ENCODE measurements around the gene MLPH. TPM values are rescaled to one million over a fixed set of nuclear protein-coding genes. Genes with fewer than 3 reads are reported as not detected.

MLPH gene
- total and polyA plus RNA-seq, 2 of the 13 experiments (the other 11 are each of a cell fraction or from before 2014, with no cell fraction given), result 0.12 TPM; not detected in 1

DNA sequence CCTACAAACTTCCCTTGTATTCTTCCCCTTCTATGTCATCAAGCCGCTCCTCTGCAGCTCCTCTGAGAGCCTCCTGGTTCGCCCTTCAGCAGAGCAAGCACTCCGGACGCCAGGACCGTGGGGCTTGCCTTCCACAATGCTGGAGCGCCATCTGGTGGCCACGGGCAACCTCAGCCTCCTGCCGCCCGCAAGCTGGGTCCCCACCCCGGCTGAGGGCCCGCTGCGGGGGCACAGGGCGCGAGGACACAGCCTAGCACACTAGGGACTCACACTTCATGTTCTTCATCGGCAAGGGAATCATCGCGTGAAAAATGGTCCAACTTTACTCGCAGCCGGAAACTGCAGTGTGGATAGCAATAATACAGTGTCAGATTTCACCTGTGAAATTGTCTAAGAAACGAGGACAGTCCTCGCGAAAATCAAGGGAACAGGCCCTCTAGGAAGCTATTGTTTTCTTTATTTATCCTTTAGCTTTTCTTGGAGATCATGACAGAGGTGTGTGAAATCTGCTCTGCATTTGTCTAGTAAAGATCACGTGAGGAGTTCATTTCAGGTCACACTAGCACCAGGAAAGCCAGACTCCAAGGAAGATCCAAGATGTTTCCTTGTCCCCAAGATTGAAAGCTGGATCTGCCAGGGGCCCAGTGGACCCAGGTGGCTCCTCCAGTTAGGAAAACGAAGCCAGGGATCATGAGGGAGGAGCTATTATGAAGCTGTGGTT is 85.1 kb downstream of the MLPH start:
- in situ Hi-C loops (cut with HindIII; ENCODE audit: extremely low pct_ligation_motif_present, low pct_unique_long_range_greater_than_20kb), result loop anchor here (5.0 kb wide), 2 partner anchors 60 to 415 kb away; no protein-coding TSS in a partner anchor
- H3K4me3 ChIP-seq (replicated peaks in 1 of 3; ENCODE audit: insufficient read depth in 1 of 3, low read depth in 2 of 3, low read length in 3 of 3), result no peak overlapping the region; a peak in 1 of 6 replicates
- DNase-seq (ENCODE audit: low spot score) (peak; percentile 84), FAIRE-seq (peak; percentile 90), ATAC-seq (peak; percentile 91)
- no peak overlapping the region for H3K9ac ChIP-seq (ENCODE audit: insufficient read depth, low read depth, low read length)
- H3K27me3 ChIP-seq (ENCODE audit: control insufficient read depth in 1 of 2, insufficient read depth in 2 of 2, low read length in 2 of 2), result peaks cover 0 to 13% of the 10 kb centered on the region in 2 experiments; a peak in 3 of 5 replicates
- H3K79me2 ChIP-seq (ENCODE audit: insufficient read depth, low read length), result no peaks in the 10 kb centered on the region
- ChIA-PET POLR2A (interaction anchor here (1.0 to 1.7 kb wide), 8 partner anchors 18 to 101 kb away, joined by 3 to 11 read pairs (median 4); partner anchors contain the start of gene RAB17), CTCF (ENCODE audit: low intra/inter-chr PET ratio, low total read pairs) (interaction anchor here (1.0 to 4.9 kb wide), 4 partner anchors 60 to 418 kb away, joined by 3 to 109 read pairs (median 17); no protein-coding TSS in a partner anchor)
- H3K27ac ChIP-seq (ENCODE audit: extremely low read length, insufficient read depth, low read length), result no peak overlapping the region
- no peaks in the 10 kb centered on the region for H4K20me1 ChIP-seq (ENCODE audit: insufficient read depth, low read length)
- H3K4me1 ChIP-seq (ENCODE audit: insufficient read depth, low read length), result peaks cover 19% of the 10 kb centered on the region
- no peaks in the 10 kb centered on the region for H3K9me3 ChIP-seq (ENCODE audit: low read length)
- intact Hi-C loops (cut with micrococcal nuclease; ENCODE audit: unreplicated experiment), result loop anchor here (1.0 to 2.0 kb wide), 5 partner anchors 60 to 418 kb away; no protein-coding TSS in a partner anchor
- no TSS peak for BruUV-seq (replicated peaks)
- H2AFZ ChIP-seq (ENCODE audit: low read length), result no peak overlapping the region
- peaks cover 3 to 10% of the 10 kb centered on the region in 2 experiments; a peak in 4 of 5 replicates for H3K36me3 ChIP-seq (replicated peaks in 1 of 2; ENCODE audit: control insufficient read depth in 1 of 2, insufficient read depth in 2 of 2, low read length in 2 of 2)
- WGBS (ENCODE audit: low lambda C conversion rate), result 18% methylated on average over 22 of the region's 24 CpGs
- H3K4me2 ChIP-seq (ENCODE audit: low read depth, low read length), result peak overlapping the region; percentile 30
- TF ChIP-seq ISL2 (CRISPR knock-in tag; IDR thresholded peaks at IDR 0.05) (peak; percentile 69; the same call in 1 of the 2 replicates), ZNF891 (CRISPR knock-in tag; IDR thresholded peaks at IDR 0.05) (no peak), IRX3 (CRISPR knock-in tag; IDR thresholded peaks at IDR 0.05; ENCODE audit: borderline replicate concordance, low read depth) (no peak), AGO2 (optimal IDR thresholded peaks at IDR 0.05; ENCODE audit: low read depth, low read length) (peak; percentile 60), HCFC1 (IDR thresholded peaks at IDR 0.05; ENCODE audit: low read depth, low read length) (no peak), BCL6 (CRISPR knock-in tag; IDR thresholded peaks at IDR 0.05) (peak; percentile 37; the same call in 1 of the 2 replicates), ELF1 (CRISPR knock-in tag; IDR thresholded peaks at IDR 0.05) (peak; percentile 44; the same call in 1 of the 2 replicates), RNF2 (conservative IDR thresholded peaks at IDR 0.05; ENCODE audit: low read depth) (0 out of 2 replicates have a peak, but pooled peaks have one; percentile 48), PCBP2 (optimal IDR thresholded peaks at IDR 0.05; ENCODE audit: low read depth, low read length, poor library complexity, severe bottlenecking) (no peak), ZNF569 (CRISPR knock-in tag; IDR thresholded peaks at IDR 0.05; ENCODE audit: borderline replicate concordance) (no peak), JUND (CRISPR knock-in tag; IDR thresholded peaks at IDR 0.05) (no peak), ZFP36L1 (CRISPR knock-in tag; IDR thresholded peaks at IDR 0.05) (no peak), SMAD1 (CRISPR knock-in tag; IDR thresholded peaks at IDR 0.05; ENCODE audit: borderline replicate concordance, low read depth) (peak; percentile 97; the same call in 1 of the 2 replicates), ESRRA (CRISPR knock-in tag; IDR thresholded peaks at IDR 0.05; ENCODE audit: low read depth) (peak; percentile 51; the same call in 1 of the 2 replicates), ZNF282 (IDR thresholded peaks at IDR 0.05; ENCODE audit: partially characterized antibody) (no peak), SNAPC2 (CRISPR knock-in tag; IDR thresholded peaks at IDR 0.05) (no peak), MBNL3 (CRISPR knock-in tag; conservative IDR thresholded peaks at IDR 0.05) (no peak)
- TF ChIP-seq, protein P1, sequence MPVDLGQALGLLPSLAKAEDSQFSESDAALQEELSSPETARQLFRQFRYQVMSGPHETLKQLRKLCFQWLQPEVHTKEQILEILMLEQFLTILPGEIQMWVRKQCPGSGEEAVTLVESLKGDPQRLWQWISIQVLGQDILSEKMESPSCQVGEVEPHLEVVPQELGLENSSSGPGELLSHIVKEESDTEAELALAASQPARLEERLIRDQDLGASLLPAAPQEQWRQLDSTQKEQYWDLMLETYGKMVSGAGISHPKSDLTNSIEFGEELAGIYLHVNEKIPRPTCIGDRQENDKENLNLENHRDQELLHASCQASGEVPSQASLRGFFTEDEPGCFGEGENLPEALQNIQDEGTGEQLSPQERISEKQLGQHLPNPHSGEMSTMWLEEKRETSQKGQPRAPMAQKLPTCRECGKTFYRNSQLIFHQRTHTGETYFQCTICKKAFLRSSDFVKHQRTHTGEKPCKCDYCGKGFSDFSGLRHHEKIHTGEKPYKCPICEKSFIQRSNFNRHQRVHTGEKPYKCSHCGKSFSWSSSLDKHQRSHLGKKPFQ (CRISPR knock-in tag; IDR thresholded peaks at IDR 0.05; ENCODE audit: insufficient replicate concordance), result peak; percentile 43
